Left ventricle myocardium inferior (tissue), 1 donor: Measurements from ENCODE around the gene RPL31. TPM values are rescaled to one million over a fixed set of nuclear protein-coding genes. Genes with fewer than 3 reads are reported as not detected.

Experiments used
- DNase-seq: peaks from one replicate; pipeline ENCODE4 v3.0.0-alpha.2; 2020
- H3K27ac ChIP-seq: fragments of 200-600 bp; replicated peaks from 2 replicates; pipeline ENCODE4 v1.8.0; 2021
- H3K27me3 ChIP-seq: fragments of 200-600 bp; 2 replicates; pipeline ENCODE4 v1.8.0; 2021; ENCODE audit warnings: low read depth
- H3K36me3 ChIP-seq: fragments of 200-600 bp; 2 replicates; pipeline ENCODE4 v1.8.0; 2021
- H3K4me1 ChIP-seq: fragments of 200-600 bp; 2 replicates; pipeline ENCODE4 v1.8.0; 2021
- H3K4me3 ChIP-seq: fragments of 200-600 bp; 2 replicates; pipeline ENCODE4 v1.8.0; 2021; ENCODE audit warnings: mild to moderate bottlenecking, moderate library complexity
- H3K9me3 ChIP-seq: fragments of 200-600 bp; replicated peaks from 2 replicates; pipeline ENCODE4 v1.8.0; 2021
- CTCF ChIP-seq: fragments of 200-600 bp; IDR thresholded peaks from 2 replicates; pipeline ENCODE4 v1.8.0; 2021; ENCODE audit warnings: antibody characterized with exemption, mild to moderate bottlenecking, borderline replicate concordance
- intact Hi-C: fragments of 100-400 bp; cut with micrococcal nuclease; formaldehyde crosslinking; loops from one replicate; pipeline ENCODE4 v1.11.0; 2022
- total RNA-seq: library from RNA; stranded (reverse); fragmentation: NEBNext Ultra II Directional; extraction: Animal tissue kit (Norgen Biotek cat#: 25700); gene quantifications from one replicate; pipeline ENCODE4 v1.2.1, GENCODE V29; 2021
- donor health status: DM: no; HTN: yes; CAD: no; lungs with severe emphysema.

The RPL31 gene
- total RNA-seq, 1 donor from 2014 or later: 803 TPM

DNA sequence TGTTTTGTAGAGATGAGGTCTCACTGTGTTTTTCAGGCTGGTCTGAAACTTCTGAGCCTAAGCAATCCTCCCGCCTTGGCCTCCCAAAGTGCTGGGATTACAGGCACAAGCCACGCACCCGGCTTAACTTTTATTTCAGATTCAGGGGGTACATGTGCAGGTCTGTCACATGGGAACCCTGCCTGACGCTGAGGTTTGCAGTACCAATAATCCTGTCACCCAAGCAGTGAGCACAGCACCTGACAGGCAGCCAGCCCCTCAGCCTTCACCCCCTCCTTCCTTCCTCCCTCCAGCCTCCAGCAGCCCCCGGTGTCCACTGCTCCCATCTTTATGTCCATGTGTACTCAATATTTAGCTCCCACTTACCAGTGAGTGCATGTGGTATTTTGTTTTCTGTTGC is 46.0 kb upstream of the RPL31 start:
- H3K27me3 ChIP-seq: no peaks in the 10 kb centered on the region
- DNase-seq: no peak
- intact Hi-C loops: no loop called here
- peaks cover 44% of the 10 kb centered on the region for H3K4me1 ChIP-seq
- no peaks in the 10 kb centered on the region for H3K9me3 ChIP-seq
- no peak for TF ChIP-seq CTCF
- H3K4me3 ChIP-seq: no peak overlapping the region
- H3K36me3 ChIP-seq: peaks cover 9% of the 10 kb centered on the region
- no peak overlapping the region for H3K27ac ChIP-seq

GRCh38 chr2:100957996-100958653 is 44.0 kb upstream of the RPL31 start:
- no peaks in the 10 kb centered on the region for H3K27me3 ChIP-seq
- H3K27ac ChIP-seq: peak overlapping the region; percentile 39
- DNase-seq: no peak
- intact Hi-C loops: no loop called here
- no peak for TF ChIP-seq CTCF
- peaks cover 3% of the 10 kb centered on the region for H3K36me3 ChIP-seq
- no peaks in the 10 kb centered on the region for H3K9me3 ChIP-seq
- H3K4me1 ChIP-seq: peaks cover 59% of the 10 kb centered on the region
- H3K4me3 ChIP-seq: no peak overlapping the region

DNA sequence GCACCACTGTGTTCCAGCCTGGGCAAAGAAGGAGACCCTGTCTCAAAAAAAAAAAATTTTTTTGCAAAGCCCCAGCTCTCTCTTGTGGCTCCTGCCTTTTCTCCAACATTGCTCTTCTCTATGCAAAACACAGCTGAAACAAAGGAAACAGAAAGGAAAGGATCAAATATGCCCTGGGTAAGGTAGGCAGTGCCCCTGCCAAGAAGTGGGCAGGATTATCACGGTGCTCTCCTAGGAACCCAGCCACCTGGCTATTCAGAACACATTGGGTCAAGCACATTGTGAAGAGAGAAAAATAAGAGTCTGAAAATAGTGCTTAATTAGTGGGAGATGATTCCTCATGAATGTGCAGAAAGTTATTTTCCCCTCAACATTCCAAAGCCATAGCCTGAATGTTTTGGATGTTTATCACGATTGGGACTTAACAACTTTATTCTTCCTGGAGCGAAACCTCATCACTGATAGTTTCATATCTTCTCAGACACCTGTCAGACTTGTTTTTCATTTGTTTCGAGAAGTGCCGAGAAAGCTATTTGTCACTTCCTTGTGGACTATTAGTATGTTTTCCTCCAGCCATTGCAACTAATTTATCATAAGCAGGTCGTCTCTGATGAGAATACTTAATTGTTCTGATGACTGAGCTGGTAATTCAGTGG is 42.7 kb upstream of the RPL31 start:
- peaks cover 59% of the 10 kb centered on the region for H3K4me1 ChIP-seq
- no peaks in the 10 kb centered on the region for H3K9me3 ChIP-seq
- no peak for TF ChIP-seq CTCF
- no peaks in the 10 kb centered on the region for H3K36me3 ChIP-seq
- DNase-seq: no peak
- no peak overlapping the region for H3K4me3 ChIP-seq
- intact Hi-C loops: no loop called here
- no peak overlapping the region for H3K27ac ChIP-seq
- H3K27me3 ChIP-seq: no peaks in the 10 kb centered on the region

DNA sequence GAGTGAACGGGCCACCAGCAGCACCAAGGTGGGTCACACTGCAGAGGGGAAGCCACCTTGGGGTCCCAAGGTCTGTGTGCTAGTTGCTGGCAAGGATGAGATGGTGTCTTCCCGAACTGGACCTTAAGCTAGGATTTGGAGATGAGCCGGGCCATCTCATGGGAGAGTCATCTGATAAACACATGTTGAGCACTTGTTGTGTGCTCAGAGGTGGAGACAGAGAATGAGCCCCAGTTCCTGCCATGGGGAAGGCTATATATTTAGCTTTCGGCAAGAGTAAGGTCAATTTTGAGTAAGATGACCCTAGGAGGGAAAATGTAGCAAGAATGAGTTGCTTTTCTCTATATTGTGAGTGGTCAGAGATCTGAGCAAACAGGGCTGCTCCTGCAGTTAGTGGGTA is 41.4 kb upstream of the RPL31 start:
- peaks cover 50% of the 10 kb centered on the region for H3K4me1 ChIP-seq
- intact Hi-C loops: no loop called here
- TF ChIP-seq CTCF: no peak

DNA sequence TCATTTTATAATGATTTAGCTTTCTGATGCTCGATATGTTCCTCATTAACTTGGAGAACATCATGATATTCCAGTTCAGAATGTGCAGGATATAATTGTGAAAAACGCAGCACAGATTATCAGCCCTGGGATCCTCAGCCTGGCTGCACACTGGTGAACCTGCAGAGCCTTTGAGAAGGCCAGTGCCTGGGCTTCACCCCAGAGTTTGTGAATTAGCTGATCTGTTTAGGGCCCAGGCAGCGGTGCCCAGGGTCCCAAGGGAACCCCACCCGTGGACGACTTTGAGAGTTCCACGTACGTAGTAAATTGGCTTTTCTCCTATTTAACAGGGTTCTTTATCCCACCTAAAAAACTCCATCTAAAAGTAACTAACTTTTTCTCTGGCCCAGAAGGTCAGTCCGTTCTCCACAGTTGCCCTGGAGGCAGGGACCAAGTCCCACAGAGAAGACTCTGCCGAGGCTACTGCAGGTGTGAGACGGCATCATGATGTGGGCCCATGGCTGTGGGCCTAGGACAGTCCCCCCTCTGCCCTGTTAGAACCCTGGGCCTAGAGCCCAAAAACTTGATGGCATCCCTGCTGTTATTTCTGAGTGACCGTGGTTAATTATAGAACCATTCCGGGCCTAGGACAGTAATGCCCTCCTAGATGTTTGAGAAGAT is 39.6 kb upstream of the RPL31 start:
- intact Hi-C loops: no loop called here
- Histone ChIP-seq H3K36me3 (peaks cover 12% of the 10 kb centered on the region), H3K4me3 (no peak overlapping the region), H3K4me1 (peaks cover 44% of the 10 kb centered on the region), H3K9me3 (no peaks in the 10 kb centered on the region), H3K27me3 (no peaks in the 10 kb centered on the region), H3K27ac (peak overlapping the region; percentile 27)
- no peak for TF ChIP-seq CTCF
- no peak for DNase-seq

More for the DNA sequence above, 41.4 kb upstream of the RPL31 start:
- DNase-seq: no peak
- no peaks in the 10 kb centered on the region for H3K9me3 ChIP-seq
- no peaks in the 10 kb centered on the region for H3K27me3 ChIP-seq
- H3K36me3 ChIP-seq: peaks cover 7% of the 10 kb centered on the region
- no peak overlapping the region for H3K4me3 ChIP-seq
- no peak overlapping the region for H3K27ac ChIP-seq
